Astrocyte (in vitro differentiated cells and primary cell): Measurements from ENCODE around the gene TRIM72.

Experiments
- EZH2 ChIP-seq: IDR thresholded peaks from 2 replicates; pipeline ENCODE4 v1.6.1; 2012; ENCODE audit warnings: mild to moderate bottlenecking, low read length, inconsistent platforms; ENCODE audit not compliant: insufficient read depth
- TF ChIP-seq, protein P1 (sequence below): IDR thresholded peaks from 2 replicates; pipeline ENCODE4 v1.5.1; 2011; ENCODE audit warnings: low read depth, mild to moderate bottlenecking, inconsistent platforms, low read length, moderate library complexity; ENCODE audit not compliant: insufficient read depth

DNA sequence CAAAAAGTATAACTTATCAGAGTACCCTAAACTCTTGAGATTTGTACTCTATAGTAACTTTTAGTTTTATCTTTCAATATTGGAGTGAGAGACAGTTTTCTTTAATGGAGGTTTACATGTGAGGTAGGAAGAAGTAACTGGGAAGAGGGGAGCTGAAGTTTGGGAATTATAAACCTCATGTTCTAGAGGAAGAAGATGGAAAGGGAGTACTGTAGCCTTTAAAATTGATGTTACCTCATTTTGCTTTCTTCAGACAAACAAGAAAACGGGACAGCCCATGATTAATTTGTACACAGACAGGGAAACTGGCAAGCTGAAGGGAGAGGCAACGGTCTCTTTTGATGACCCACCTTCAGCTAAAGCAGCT is 24.5 kb upstream of the TRIM72 start:
- TF ChIP-seq, protein P1, sequence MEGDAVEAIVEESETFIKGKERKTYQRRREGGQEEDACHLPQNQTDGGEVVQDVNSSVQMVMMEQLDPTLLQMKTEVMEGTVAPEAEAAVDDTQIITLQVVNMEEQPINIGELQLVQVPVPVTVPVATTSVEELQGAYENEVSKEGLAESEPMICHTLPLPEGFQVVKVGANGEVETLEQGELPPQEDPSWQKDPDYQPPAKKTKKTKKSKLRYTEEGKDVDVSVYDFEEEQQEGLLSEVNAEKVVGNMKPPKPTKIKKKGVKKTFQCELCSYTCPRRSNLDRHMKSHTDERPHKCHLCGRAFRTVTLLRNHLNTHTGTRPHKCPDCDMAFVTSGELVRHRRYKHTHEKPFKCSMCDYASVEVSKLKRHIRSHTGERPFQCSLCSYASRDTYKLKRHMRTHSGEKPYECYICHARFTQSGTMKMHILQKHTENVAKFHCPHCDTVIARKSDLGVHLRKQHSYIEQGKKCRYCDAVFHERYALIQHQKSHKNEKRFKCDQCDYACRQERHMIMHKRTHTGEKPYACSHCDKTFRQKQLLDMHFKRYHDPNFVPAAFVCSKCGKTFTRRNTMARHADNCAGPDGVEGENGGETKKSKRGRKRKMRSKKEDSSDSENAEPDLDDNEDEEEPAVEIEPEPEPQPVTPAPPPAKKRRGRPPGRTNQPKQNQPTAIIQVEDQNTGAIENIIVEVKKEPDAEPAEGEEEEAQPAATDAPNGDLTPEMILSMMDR, result no peak
- TF ChIP-seq EZH2, result no peak
